Measurements from ENCODE around the gene DNAH3. TPM values are rescaled to one million over a fixed set of nuclear protein-coding genes. Genes with fewer than 3 reads are reported as not detected.
A peak's percentile ranks its signal among the peaks of the same experiment; 100 is the strongest.

Gene DNAH3
- total and polyA plus RNA-seq, 2 of the 13 experiments (the other 11 are each of a cell fraction or from before 2014, with no cell fraction given): 0.07 to 0.08 TPM

DNA sequence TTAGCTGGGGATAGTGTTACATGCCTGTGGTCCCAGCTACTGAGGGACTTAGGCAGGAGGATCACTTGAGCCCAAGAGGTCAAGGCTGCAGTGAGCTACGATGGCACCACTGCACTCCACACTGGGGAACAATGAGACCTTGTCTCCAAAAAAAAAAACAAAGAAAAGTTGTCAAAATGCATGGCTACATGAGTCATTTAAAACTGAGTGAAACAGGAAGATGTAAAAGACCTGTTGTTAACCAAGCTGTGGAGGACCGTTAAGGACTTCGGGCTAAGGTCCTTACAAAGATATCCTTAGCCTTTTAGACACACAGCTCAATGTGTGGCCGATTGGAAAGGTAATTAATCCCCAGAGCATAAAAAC is 35.7 kb upstream of the DNAH3 start (continued):
- TF ChIP-seq, protein P1, sequence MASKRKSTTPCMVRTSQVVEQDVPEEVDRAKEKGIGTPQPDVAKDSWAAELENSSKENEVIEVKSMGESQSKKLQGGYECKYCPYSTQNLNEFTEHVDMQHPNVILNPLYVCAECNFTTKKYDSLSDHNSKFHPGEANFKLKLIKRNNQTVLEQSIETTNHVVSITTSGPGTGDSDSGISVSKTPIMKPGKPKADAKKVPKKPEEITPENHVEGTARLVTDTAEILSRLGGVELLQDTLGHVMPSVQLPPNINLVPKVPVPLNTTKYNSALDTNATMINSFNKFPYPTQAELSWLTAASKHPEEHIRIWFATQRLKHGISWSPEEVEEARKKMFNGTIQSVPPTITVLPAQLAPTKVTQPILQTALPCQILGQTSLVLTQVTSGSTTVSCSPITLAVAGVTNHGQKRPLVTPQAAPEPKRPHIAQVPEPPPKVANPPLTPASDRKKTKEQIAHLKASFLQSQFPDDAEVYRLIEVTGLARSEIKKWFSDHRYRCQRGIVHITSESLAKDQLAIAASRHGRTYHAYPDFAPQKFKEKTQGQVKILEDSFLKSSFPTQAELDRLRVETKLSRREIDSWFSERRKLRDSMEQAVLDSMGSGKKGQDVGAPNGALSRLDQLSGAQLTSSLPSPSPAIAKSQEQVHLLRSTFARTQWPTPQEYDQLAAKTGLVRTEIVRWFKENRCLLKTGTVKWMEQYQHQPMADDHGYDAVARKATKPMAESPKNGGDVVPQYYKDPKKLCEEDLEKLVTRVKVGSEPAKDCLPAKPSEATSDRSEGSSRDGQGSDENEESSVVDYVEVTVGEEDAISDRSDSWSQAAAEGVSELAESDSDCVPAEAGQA (IDR thresholded peaks at IDR 0.05; ENCODE audit: low read depth): 0 out of 2 replicates have a peak, but pooled peaks have one; percentile 48
- TF ChIP-seq, protein P1 (CRISPR knock-in tag; IDR thresholded peaks at IDR 0.05; ENCODE audit: borderline replicate concordance): no peak
- TF ChIP-seq NR2C2 (CRISPR knock-in tag; IDR thresholded peaks at IDR 0.05; ENCODE audit: borderline replicate concordance) (peak; percentile 70), ZNF44 (CRISPR knock-in tag; IDR thresholded peaks at IDR 0.05) (no peak), ZKSCAN8 (CRISPR knock-in tag; IDR thresholded peaks at IDR 0.05; ENCODE audit: borderline replicate concordance) (peak; percentile 72), CCAR2 (optimal IDR thresholded peaks at IDR 0.05; ENCODE audit: low read depth, low read length) (no peak), ZNF263 (CRISPR knock-in tag; IDR thresholded peaks at IDR 0.05) (peak; percentile 46; the same call in 1 of the 2 replicates), ZNF589 (CRISPR knock-in tag; conservative IDR thresholded peaks at IDR 0.05) (no peak), ZNF446 (CRISPR knock-in tag; IDR thresholded peaks at IDR 0.05) (no peak), MXD4 (CRISPR knock-in tag; IDR thresholded peaks at IDR 0.05) (peak; percentile 51; the same call in 1 of the 2 replicates), ZNF337 (CRISPR knock-in tag; IDR thresholded peaks at IDR 0.05; ENCODE audit: borderline replicate concordance, low read depth) (no peak), RFXAP (CRISPR knock-in tag; IDR thresholded peaks at IDR 0.05; ENCODE audit: borderline replicate concordance) (0 out of 2 replicates have a peak, but pooled peaks have one; percentile 55), ZNF605 (CRISPR knock-in tag; IDR thresholded peaks at IDR 0.05) (peak; percentile 72), ZNF749 (CRISPR knock-in tag; IDR thresholded peaks at IDR 0.05; ENCODE audit: borderline replicate concordance) (no peak), FOXO1 (CRISPR knock-in tag; IDR thresholded peaks at IDR 0.05) (peak; percentile 74; the same call in 1 of the 2 replicates), ESRRA (CRISPR knock-in tag; IDR thresholded peaks at IDR 0.05; ENCODE audit: low read depth) (peak; percentile 25; the same call in 1 of the 2 replicates), ZNF317 (CRISPR knock-in tag; IDR thresholded peaks at IDR 0.05) (peak; percentile 49; the same call in 1 of the 2 replicates), ELF3 (CRISPR knock-in tag; IDR thresholded peaks at IDR 0.05) (peak; percentile 89), HOMEZ (CRISPR knock-in tag; IDR thresholded peaks at IDR 0.05; ENCODE audit: low read depth) (peak; percentile 65; the same call in 1 of the 2 replicates), POLR2A (IDR thresholded peaks at IDR 0.05; ENCODE audit: insufficient read depth in 1 of 2, low read depth in 2 of 2, low read length in 2 of 2) (no peak)
- TF ChIP-seq, protein P2, sequence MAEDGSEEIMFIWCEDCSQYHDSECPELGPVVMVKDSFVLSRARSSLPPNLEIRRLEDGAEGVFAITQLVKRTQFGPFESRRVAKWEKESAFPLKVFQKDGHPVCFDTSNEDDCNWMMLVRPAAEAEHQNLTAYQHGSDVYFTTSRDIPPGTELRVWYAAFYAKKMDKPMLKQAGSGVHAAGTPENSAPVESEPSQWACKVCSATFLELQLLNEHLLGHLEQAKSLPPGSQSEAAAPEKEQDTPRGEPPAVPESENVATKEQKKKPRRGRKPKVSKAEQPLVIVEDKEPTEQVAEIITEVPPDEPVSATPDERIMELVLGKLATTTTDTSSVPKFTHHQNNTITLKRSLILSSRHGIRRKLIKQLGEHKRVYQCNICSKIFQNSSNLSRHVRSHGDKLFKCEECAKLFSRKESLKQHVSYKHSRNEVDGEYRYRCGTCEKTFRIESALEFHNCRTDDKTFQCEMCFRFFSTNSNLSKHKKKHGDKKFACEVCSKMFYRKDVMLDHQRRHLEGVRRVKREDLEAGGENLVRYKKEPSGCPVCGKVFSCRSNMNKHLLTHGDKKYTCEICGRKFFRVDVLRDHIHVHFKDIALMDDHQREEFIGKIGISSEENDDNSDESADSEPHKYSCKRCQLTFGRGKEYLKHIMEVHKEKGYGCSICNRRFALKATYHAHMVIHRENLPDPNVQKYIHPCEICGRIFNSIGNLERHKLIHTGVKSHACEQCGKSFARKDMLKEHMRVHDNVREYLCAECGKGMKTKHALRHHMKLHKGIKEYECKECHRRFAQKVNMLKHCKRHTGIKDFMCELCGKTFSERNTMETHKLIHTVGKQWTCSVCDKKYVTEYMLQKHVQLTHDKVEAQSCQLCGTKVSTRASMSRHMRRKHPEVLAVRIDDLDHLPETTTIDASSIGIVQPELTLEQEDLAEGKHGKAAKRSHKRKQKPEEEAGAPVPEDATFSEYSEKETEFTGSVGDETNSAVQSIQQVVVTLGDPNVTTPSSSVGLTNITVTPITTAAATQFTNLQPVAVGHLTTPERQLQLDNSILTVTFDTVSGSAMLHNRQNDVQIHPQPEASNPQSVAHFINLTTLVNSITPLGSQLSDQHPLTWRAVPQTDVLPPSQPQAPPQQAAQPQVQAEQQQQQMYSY (CRISPR knock-in tag; IDR thresholded peaks at IDR 0.05): no peak

All from HepG2 (cell line).